Activated B cell treated with CpG ODN at 0.5 μM for 24 hours (primary cell): Measurements from ENCODE around the gene ARID3A. TPM values are rescaled to one million over a fixed set of nuclear protein-coding genes. Genes with fewer than 3 reads are reported as not detected.

Source experiments
- ATAC-seq: fragments of 200-7000 bp; cut with Tn5 transposase; one replicate; pipeline ENCODE4 v1.10.0; 2021; ENCODE audit warnings: low read depth, mild to moderate bottlenecking, moderate library complexity
- CTCF ChIA-PET: fragments of 350-600 bp; sonication (Branson Sonifier 250); formaldehyde crosslinking; loops from one replicate; lab custom pipeline; 2021; ENCODE audit warnings: antibody characterized with exemption; lab: Charles Lee
- POLR2A ChIA-PET: fragments of 350-600 bp; sonication (Branson Sonifier 250); formaldehyde crosslinking; loops from one replicate; lab custom pipeline; 2021; ENCODE audit warnings: antibody characterized with exemption; lab: Charles Lee
- DNase-seq: peaks from one replicate; pipeline ENCODE4 v3.0.0; 2022
- H3K27ac Mint-ChIP-seq: one replicate; pipeline ENCODE4 v1.8.0; 2020; ENCODE audit warnings: mixed read lengths
- H3K27me3 Mint-ChIP-seq: one replicate; pipeline ENCODE4 v1.8.0; 2021; ENCODE audit warnings: mixed read lengths
- H3K36me3 Mint-ChIP-seq: one replicate; pipeline ENCODE4 v1.8.0; 2021; ENCODE audit warnings: low read depth, mixed read lengths
- H3K4me1 Mint-ChIP-seq: one replicate; pipeline ENCODE4 v1.8.0; 2021; ENCODE audit warnings: mixed read lengths
- H3K4me3 Mint-ChIP-seq: one replicate; pipeline ENCODE4 v1.8.0; 2020; ENCODE audit warnings: mild to moderate bottlenecking, mixed read lengths
- H3K9me3 Mint-ChIP-seq: one replicate; pipeline ENCODE4 v1.8.0; 2020; ENCODE audit warnings: mixed read lengths
- intact Hi-C: fragments of 100-400 bp; cut with micrococcal nuclease; formaldehyde crosslinking; loops from one replicate; pipeline ENCODE4 v1.15.1; 2024
- total RNA-seq: library from RNA; stranded (reverse); gene quantifications from 2 replicates; pipeline ENCODE4 v1.2.3, GENCODE V29; 2022
- TF ChIP-seq, protein P1 (sequence below): fragments of 200-600 bp; IDR thresholded peaks from one replicate; pipeline ENCODE4 v1.8.0; 2022; ENCODE audit warnings: antibody characterized with exemption, mild to moderate bottlenecking

Gene ARID3A
- total RNA-seq, 1 donor from 2014 or later, result 74.9 TPM

- Mint-ChIP-seq H3K36me3 (no peaks in the 10 kb centered on the region), H3K9me3 (no peaks in the 10 kb centered on the region), H3K4me1 (peaks cover 61% of the 10 kb centered on the region), H3K4me3 (peak overlapping the region; percentile 60), H3K27me3 (no peaks in the 10 kb centered on the region), H3K27ac (no peak overlapping the region)
- TF ChIP-seq, protein P1, sequence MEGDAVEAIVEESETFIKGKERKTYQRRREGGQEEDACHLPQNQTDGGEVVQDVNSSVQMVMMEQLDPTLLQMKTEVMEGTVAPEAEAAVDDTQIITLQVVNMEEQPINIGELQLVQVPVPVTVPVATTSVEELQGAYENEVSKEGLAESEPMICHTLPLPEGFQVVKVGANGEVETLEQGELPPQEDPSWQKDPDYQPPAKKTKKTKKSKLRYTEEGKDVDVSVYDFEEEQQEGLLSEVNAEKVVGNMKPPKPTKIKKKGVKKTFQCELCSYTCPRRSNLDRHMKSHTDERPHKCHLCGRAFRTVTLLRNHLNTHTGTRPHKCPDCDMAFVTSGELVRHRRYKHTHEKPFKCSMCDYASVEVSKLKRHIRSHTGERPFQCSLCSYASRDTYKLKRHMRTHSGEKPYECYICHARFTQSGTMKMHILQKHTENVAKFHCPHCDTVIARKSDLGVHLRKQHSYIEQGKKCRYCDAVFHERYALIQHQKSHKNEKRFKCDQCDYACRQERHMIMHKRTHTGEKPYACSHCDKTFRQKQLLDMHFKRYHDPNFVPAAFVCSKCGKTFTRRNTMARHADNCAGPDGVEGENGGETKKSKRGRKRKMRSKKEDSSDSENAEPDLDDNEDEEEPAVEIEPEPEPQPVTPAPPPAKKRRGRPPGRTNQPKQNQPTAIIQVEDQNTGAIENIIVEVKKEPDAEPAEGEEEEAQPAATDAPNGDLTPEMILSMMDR, result no peak
- DNase-seq, result no peak
- POLR2A ChIA-PET, result interaction anchor here (0.5 to 2.6 kb wide), 2 partner anchors 13 to 124 kb away, joined by 5 to 9 read pairs; no protein-coding TSS in a partner anchor
- CTCF ChIA-PET, result interaction anchor here (1.6 kb wide), 1 partner anchor 29 kb away, joined by 4 read pairs; no protein-coding TSS in a partner anchor
- intact Hi-C loops, result no loop called here
- ATAC-seq, result no peak
Observed at GRCh38 chr19:952680-953444, 27.0 kb downstream of the ARID3A start.

DNA sequence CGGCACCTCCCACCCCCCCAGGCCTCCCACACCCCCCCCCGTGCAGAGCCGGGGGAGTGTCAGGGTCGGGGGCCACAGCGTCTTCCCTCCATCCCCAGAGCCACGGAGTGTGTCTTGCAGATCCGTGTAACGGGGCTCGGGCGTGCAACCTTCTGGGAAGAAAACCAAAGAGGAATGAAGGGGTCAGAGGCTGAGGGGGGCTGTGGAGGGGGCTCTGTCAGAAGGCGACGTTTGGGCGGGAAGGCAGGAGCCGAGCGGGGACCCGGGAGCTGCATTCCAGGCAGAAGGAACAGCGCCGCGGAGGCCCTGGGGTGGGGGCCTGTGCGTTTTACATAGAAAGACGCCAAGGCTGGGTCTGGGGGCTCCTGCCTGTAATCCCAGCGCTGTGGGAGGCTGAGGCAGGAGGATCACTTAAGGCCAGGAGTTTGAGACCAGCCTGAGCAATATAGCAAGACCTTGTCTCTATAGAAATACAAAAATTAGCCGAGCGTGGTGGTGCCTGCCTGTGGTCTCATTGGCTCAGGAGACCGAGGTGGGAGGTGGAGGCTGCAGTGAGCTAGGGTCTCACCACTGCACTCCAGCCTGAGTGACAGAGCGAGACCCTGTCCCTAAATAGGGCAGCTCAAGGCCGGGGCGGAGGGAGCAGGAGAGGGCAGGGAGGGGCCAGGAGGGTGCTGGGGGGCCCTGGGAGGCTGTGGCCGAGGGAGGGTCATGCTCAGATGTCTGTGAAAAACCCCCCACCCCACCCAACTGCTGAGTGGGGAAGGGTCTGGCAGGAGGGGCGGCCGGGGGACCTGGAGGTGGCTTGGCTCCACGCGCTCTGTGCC is 27.8 kb downstream of the ARID3A start:
- Mint-ChIP-seq H3K27ac (peak overlapping the region; percentile 76), H3K36me3 (no peaks in the 10 kb centered on the region), H3K27me3 (no peaks in the 10 kb centered on the region), H3K4me3 (peak overlapping the region; percentile 60), H3K9me3 (no peaks in the 10 kb centered on the region), H3K4me1 (peaks cover 54% of the 10 kb centered on the region)
- DNase-seq, result no peak
- ChIA-PET CTCF (interaction anchor here (1.1 to 1.6 kb wide), 2 partner anchors 28 to 30 kb away, joined by 3 to 4 read pairs; partner anchors contain the start of gene WDR18), POLR2A (interaction anchor here (0.6 to 0.8 kb wide), 2 partner anchors 47 to 621 kb away, joined by 3 to 12 read pairs; no protein-coding TSS in a partner anchor)
- TF ChIP-seq, protein P1, result no peak
- ATAC-seq, result no peak
- intact Hi-C loops, result no loop called here

DNA sequence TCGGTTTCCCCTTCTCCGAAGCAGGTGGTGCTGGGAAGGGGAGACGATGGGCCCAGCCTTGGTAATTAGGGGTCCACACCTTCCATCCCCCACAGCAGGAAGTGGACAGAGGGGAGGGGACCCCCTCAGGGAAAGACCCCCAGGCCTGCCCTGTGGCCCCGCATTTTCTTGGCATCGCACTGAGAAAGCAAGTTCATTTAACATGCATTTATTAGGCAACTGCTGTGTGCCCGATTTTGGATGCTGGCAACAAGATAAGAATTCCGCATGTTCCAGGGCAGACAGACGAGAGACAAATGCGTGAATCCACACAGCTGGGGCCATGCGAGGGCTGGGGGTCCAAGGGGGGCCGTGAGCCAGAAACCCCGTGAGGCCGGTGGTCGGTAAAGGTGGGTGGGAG is 28.4 kb downstream of the ARID3A start:
- CTCF ChIA-PET, result interaction anchor here (1.1 kb wide), 1 partner anchor 30 kb away, joined by 3 read pairs; the partner anchor contains the start of gene WDR18
- ATAC-seq, result no peak
- TF ChIP-seq, protein P1, result no peak
- intact Hi-C loops, result no loop called here
- POLR2A ChIA-PET, result interaction anchor here (0.6 to 1.0 kb wide), 3 partner anchors 30 to 621 kb away, joined by 3 to 12 read pairs (median 5); partner anchors contain the start of gene WDR18
- Mint-ChIP-seq H3K9me3 (no peaks in the 10 kb centered on the region), H3K27ac (no peak overlapping the region), H3K27me3 (no peaks in the 10 kb centered on the region), H3K4me3 (peak overlapping the region; percentile 24), H3K4me1 (peaks cover 50% of the 10 kb centered on the region), H3K36me3 (peaks cover 4% of the 10 kb centered on the region)
- no peak for DNase-seq

GRCh38 chr19:954672-955494 is 29.0 kb downstream of the ARID3A start:
- H3K27ac Mint-ChIP-seq, result peak overlapping the region; percentile 59
- ATAC-seq (peak; percentile 58), DNase-seq (no peak)
- peaks cover 45% of the 10 kb centered on the region for H3K4me1 Mint-ChIP-seq
- no peaks in the 10 kb centered on the region for H3K27me3 Mint-ChIP-seq
- TF ChIP-seq, protein P1, result no peak
- intact Hi-C loops, result no loop called here
- POLR2A ChIA-PET, result interaction anchor here (0.6 to 1.0 kb wide), 3 partner anchors 29 to 620 kb away, joined by 3 to 12 read pairs (median 5); partner anchors contain the start of gene WDR18
- no peaks in the 10 kb centered on the region for H3K9me3 Mint-ChIP-seq
- CTCF ChIA-PET, result interaction anchor here (1.1 kb wide), 1 partner anchor 29 kb away, joined by 3 read pairs; the partner anchor contains the start of gene WDR18
- H3K4me3 Mint-ChIP-seq, result peak overlapping the region; percentile 35
- H3K36me3 Mint-ChIP-seq, result peaks cover 8% of the 10 kb centered on the region
